GM23338 (cell line): ENCODE data around the gene HOXB3. TPM values are rescaled to one million over a fixed set of nuclear protein-coding genes. Genes with fewer than 3 reads are reported as not detected.
A peak's percentile ranks its signal among the peaks of the same experiment; 100 is the strongest.

Experiments used
- ATAC-seq: fragments of 200-7000 bp; cut with Tn5 transposase; 3 replicates; pipeline ENCODE4 v1.9.1; 2020
- DNase-seq: peaks from one replicate; pipeline ENCODE4 v3.0.0-alpha.2; 2015; ENCODE audit warnings: low spot score
- H2AFZ ChIP-seq: fragments of 200-600 bp; sonication (generic); 2 replicates; pipeline ENCODE4 v1.8.0; 2016; ENCODE audit warnings: antibody characterized with exemption, mild to moderate bottlenecking, moderate library complexity
- H3F3A ChIP-seq: fragments of 200-600 bp; sonication (generic); replicated peaks from 2 replicates; pipeline ENCODE4 v1.8.0; 2017; ENCODE audit warnings: antibody characterized with exemption, mixed run types, low read depth
- H3K27ac ChIP-seq: fragments of 200-600 bp; sonication (generic); 2 replicates; pipeline ENCODE4 v1.6.1; 2016; ENCODE audit warnings: low read depth
- H3K27me3 ChIP-seq: fragments of 200-600 bp; sonication (generic); 2 replicates; pipeline ENCODE4 v1.8.0; 2016; ENCODE audit warnings: mild to moderate bottlenecking, mixed run types, moderate library complexity; ENCODE audit not compliant: insufficient read depth
- H3K36me3 ChIP-seq: fragments of 200-600 bp; sonication (generic); 2 replicates; pipeline ENCODE4 v1.8.0; 2016; ENCODE audit warnings: mild to moderate bottlenecking; ENCODE audit not compliant: insufficient read depth
- H3K4me1 ChIP-seq: fragments of 200-600 bp; sonication (generic); 2 replicates; pipeline ENCODE4 v1.8.0; 2016; ENCODE audit warnings: mild to moderate bottlenecking, moderate library complexity; ENCODE audit not compliant: insufficient read depth
- H3K4me2 ChIP-seq: fragments of 200-600 bp; sonication (generic); 2 replicates; pipeline ENCODE4 v1.7.1; 2017; ENCODE audit warnings: mixed run types
- H3K4me3 ChIP-seq: fragments of 200-600 bp; sonication (generic); 2 replicates; pipeline ENCODE4 v1.6.1; 2016; ENCODE audit warnings: mixed run types
- H3K79me2 ChIP-seq: fragments of 200-600 bp; sonication (generic); replicated peaks from 2 replicates; pipeline ENCODE4 v1.8.0; 2017; ENCODE audit warnings: mild to moderate bottlenecking; ENCODE audit not compliant: insufficient read depth
- H3K9me2 ChIP-seq: fragments of 200-600 bp; sonication (generic); 2 replicates; pipeline ENCODE4 v1.8.0; 2017; ENCODE audit not compliant: insufficient read depth
- H4K20me1 ChIP-seq: fragments of 200-600 bp; sonication (generic); replicated peaks from 2 replicates; pipeline ENCODE4 v1.8.0; 2017; ENCODE audit warnings: mild to moderate bottlenecking; ENCODE audit not compliant: insufficient read depth
- H3K27ac Mint-ChIP-seq: 2 replicates; pipeline ENCODE4 v1.8.0; 2020; ENCODE audit warnings: inconsistent platforms, mild to moderate bottlenecking, moderate library complexity, mixed read lengths
- H3K27me3 Mint-ChIP-seq: 3 replicates; pipeline ENCODE4 v1.8.0; 2022; ENCODE audit warnings: low read depth, mild to moderate bottlenecking, moderate library complexity, mixed read lengths, inconsistent platforms; ENCODE audit not compliant: insufficient read depth, poor library complexity
- H3K36me3 Mint-ChIP-seq: 3 replicates; pipeline ENCODE4 v1.8.0; 2021; ENCODE audit warnings: low read depth, mild to moderate bottlenecking, inconsistent platforms, moderate library complexity, mixed read lengths
- H3K4me1 Mint-ChIP-seq: 3 replicates; pipeline ENCODE4 v1.8.0; 2020; ENCODE audit warnings: mild to moderate bottlenecking, inconsistent platforms, mixed read lengths
- H3K4me3 Mint-ChIP-seq: 3 replicates; pipeline ENCODE4 v1.8.0; 2021; ENCODE audit warnings: moderate library complexity, mild to moderate bottlenecking, inconsistent platforms, mixed read lengths
- H3K9me3 Mint-ChIP-seq: 3 replicates; pipeline ENCODE4 v1.8.0; 2020; ENCODE audit warnings: moderate library complexity, mild to moderate bottlenecking, inconsistent platforms, mixed read lengths
- EZH2 ChIP-seq: fragments of 200-600 bp; sonication (generic); IDR thresholded peaks from one replicate; pipeline ENCODE4 v1.8.0; 2017; ENCODE audit warnings: antibody characterized with exemption, mild to moderate bottlenecking, low read depth; ENCODE audit not compliant: unreplicated experiment
- NANOG ChIP-seq: IDR thresholded peaks from 2 replicates; pipeline ENCODE4 v1.6.1; 2016; ENCODE audit warnings: antibody characterized with exemption, borderline replicate concordance
- polyA plus RNA-seq: library from polyadenylated mRNA; unstranded; fragments of >200 nt; fragmentation: Nextera tagmentation; extraction: Ambion mirVana; gene quantifications from 2 replicates; pipeline ENCODE4 v1.2.1, GENCODE V29; 2016
- total RNA-seq: library from RNA; depleted of rRNA; stranded (reverse); fragments of >200 nt; shearing (Covaris generic); gene quantifications from 2 replicates; pipeline ENCODE4 v1.2.3, GENCODE V29; 2014
- TF ChIP-seq, protein P1 (sequence below): IDR thresholded peaks from one replicate; pipeline ENCODE4 v1.6.1; 2018; ENCODE audit warnings: antibody characterized with exemption; ENCODE audit not compliant: unreplicated experiment

HOXB3 gene
- total and polyA plus RNA-seq, 2 experiments from 2014 or later = 0.17 TPM; not detected in 1

DNA sequence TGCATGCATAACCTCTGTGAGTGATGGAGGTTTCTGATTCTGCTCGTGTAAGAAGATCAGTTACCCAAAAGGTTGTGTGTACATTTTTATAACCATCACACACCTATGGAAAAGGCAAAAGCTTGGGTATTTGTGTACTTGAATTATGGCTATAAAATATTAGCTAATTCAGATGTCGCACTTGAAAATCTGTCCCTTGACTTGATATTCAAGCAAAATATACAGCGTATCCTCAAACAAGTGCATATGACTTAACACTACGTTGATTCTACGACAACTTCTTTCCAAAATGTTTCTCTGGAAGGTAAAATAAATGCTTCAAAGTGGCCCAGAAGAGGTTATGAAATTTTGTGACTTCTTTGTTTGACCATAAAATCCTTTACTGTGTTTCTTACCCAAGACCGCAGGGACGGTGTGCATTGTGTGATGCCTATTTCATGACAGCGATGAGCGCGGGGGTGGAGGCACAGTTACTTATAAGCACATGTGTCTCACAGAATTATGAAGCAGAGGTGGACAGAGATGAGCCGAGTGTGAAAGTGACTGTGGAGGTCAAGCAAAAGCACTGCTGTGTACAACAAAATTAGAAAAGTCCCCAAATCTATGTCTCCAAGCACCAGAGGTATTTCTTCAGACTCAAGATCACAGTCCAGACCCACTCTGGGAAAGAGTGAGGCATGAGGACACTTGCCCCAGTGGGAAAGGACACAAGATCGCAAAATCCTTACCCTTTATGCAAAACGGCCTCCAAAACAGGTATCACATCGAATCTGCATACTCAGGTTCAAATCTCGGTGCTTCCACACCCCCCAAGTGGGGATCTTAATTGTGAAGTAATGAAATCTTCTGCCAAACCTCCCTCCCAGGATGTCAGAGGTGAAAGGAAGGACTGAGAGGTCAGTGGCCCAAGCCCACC, 40.2 kb upstream of the HOXB3 start:
- peaks cover 99% of the 10 kb centered on the region for H3K27me3 Mint-ChIP-seq
- peaks cover 13% of the 10 kb centered on the region for H3K4me1 Mint-ChIP-seq
- peaks cover 34% of the 10 kb centered on the region for H3K4me1 ChIP-seq
- TF ChIP-seq NANOG (no peak), EZH2 (peak; percentile 88)
- no peak overlapping the region for H3K27ac Mint-ChIP-seq
- peaks cover 67% of the 10 kb centered on the region for H4K20me1 ChIP-seq
- H3K36me3 Mint-ChIP-seq = no peaks in the 10 kb centered on the region
- no peak overlapping the region for H2AFZ ChIP-seq
- H3K36me3 ChIP-seq = no peaks in the 10 kb centered on the region
- peaks cover 100% of the 10 kb centered on the region for H3K27me3 ChIP-seq
- no peak for DNase-seq
- ATAC-seq = no peak
- H3K9me3 Mint-ChIP-seq = no peaks in the 10 kb centered on the region; the same call in 1 of the 3 replicates
- no peak overlapping the region for H3K4me2 ChIP-seq
- peaks cover 44% of the 10 kb centered on the region for H3F3A ChIP-seq
- H3K4me3 ChIP-seq = no peak overlapping the region
- no peaks in the 10 kb centered on the region for H3K79me2 ChIP-seq
- H3K9me2 ChIP-seq = no peaks in the 10 kb centered on the region
- H3K27ac ChIP-seq = no peak overlapping the region
- H3K4me3 Mint-ChIP-seq = no peak overlapping the region

DNA sequence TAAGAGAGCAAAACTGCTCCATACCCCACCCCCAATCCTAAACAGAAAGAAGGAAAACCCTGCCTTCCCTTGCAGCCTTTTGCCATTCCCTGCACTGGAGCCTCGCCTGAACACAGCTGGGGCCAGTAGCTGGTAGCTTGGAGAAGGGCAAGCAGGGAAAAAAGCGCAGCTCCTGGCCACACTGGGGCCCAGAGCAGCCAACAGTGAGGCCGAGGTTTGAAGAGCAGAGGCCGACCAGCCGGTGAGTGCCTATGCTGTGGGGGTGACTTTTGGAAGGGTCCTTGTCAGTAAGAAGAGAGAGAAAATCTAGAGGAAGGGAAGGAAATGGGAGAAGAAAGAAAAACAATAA, 39.3 kb upstream of the HOXB3 start:
- peaks cover 13% of the 10 kb centered on the region for H3K4me1 Mint-ChIP-seq
- peaks cover 38% of the 10 kb centered on the region for H3K4me1 ChIP-seq
- H3K27ac Mint-ChIP-seq = no peak overlapping the region
- peaks cover 97% of the 10 kb centered on the region for H3K27me3 Mint-ChIP-seq
- no peak overlapping the region for H3K4me3 Mint-ChIP-seq
- peaks cover 58% of the 10 kb centered on the region for H4K20me1 ChIP-seq
- TF ChIP-seq EZH2 = peak; percentile 83
- TF ChIP-seq, protein P1, sequence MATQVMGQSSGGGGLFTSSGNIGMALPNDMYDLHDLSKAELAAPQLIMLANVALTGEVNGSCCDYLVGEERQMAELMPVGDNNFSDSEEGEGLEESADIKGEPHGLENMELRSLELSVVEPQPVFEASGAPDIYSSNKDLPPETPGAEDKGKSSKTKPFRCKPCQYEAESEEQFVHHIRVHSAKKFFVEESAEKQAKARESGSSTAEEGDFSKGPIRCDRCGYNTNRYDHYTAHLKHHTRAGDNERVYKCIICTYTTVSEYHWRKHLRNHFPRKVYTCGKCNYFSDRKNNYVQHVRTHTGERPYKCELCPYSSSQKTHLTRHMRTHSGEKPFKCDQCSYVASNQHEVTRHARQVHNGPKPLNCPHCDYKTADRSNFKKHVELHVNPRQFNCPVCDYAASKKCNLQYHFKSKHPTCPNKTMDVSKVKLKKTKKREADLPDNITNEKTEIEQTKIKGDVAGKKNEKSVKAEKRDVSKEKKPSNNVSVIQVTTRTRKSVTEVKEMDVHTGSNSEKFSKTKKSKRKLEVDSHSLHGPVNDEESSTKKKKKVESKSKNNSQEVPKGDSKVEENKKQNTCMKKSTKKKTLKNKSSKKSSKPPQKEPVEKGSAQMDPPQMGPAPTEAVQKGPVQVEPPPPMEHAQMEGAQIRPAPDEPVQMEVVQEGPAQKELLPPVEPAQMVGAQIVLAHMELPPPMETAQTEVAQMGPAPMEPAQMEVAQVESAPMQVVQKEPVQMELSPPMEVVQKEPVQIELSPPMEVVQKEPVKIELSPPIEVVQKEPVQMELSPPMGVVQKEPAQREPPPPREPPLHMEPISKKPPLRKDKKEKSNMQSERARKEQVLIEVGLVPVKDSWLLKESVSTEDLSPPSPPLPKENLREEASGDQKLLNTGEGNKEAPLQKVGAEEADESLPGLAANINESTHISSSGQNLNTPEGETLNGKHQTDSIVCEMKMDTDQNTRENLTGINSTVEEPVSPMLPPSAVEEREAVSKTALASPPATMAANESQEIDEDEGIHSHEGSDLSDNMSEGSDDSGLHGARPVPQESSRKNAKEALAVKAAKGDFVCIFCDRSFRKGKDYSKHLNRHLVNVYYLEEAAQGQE = no peak
- peaks cover 100% of the 10 kb centered on the region for H3K27me3 ChIP-seq
- no peaks in the 10 kb centered on the region; the same call in 1 of the 3 replicates for H3K9me3 Mint-ChIP-seq
- H3K27ac ChIP-seq = no peak overlapping the region
- H2AFZ ChIP-seq = no peak overlapping the region
- H3K9me2 ChIP-seq = no peaks in the 10 kb centered on the region
- H3K4me3 ChIP-seq = no peak overlapping the region
- no peak for ATAC-seq
- H3K4me2 ChIP-seq = no peak overlapping the region
- peaks cover 43% of the 10 kb centered on the region for H3F3A ChIP-seq
- DNase-seq = no peak
- no peaks in the 10 kb centered on the region for H3K36me3 Mint-ChIP-seq
- H3K36me3 ChIP-seq = no peaks in the 10 kb centered on the region
- H3K79me2 ChIP-seq = no peaks in the 10 kb centered on the region
